A549 (cell line): ENCODE results near the gene ERN1. TPM values are rescaled to one million over a fixed set of nuclear protein-coding genes. Genes with fewer than 3 reads are reported as not detected.

ENCODE experiments used
- ATAC-seq, 2 experiments: fragments of 200-7000 bp in 1 of 2; fragments of >200 bp in 1 of 2; cut with Nextera tagmentation in 1 of 2; cut with Tn5 transposase in 1 of 2; 3 replicates each; pipeline versions ENCODE4 v1.8.0 to v1.9.1; 2018 to 2020; ENCODE audit warnings: mild to moderate bottlenecking in 1 of 2, moderate library complexity in 1 of 2
- CTCF ChIA-PET: fragments of 300-600 bp; sonication (Branson Sonifier 250); formaldehyde crosslinking; extraction: SDS; loops from one replicate; lab custom pipeline; 2021; ENCODE audit warnings: antibody characterized with exemption, inconsistent platforms; lab: Yijun Ruan, JAX
- POLR2A ChIA-PET: fragments of 350-600 bp; formaldehyde crosslinking; extraction: SDS; loops from one replicate; lab custom pipeline; 2021; ENCODE audit warnings: antibody characterized with exemption, inconsistent platforms; lab: Yijun Ruan, JAX
- DNase-seq, 2 experiments: peaks; one replicate each; pipeline versions ENCODE4 v3.0.0 to v3.0.0-alpha.2; 2011 to 2016; ENCODE audit warnings: low read depth in 1 of 2, low spot score in 1 of 2
- FAIRE-seq: peaks from 2 replicates; lab custom pipeline; 2011; peaks lifted over from hg19 to GRCh38; lab: Jason Lieb, UNC
- H3K27ac ChIP-seq, 2 experiments: fragments of >200 bp; sonication (Bioruptor Twin); formaldehyde crosslinking; 3 replicates each; pipeline ENCODE4 v1.5.1; 2016 to 2017
- H3K4me1 ChIP-seq: fragments of >200 bp; sonication (Bioruptor Twin); formaldehyde crosslinking; 3 replicates; pipeline ENCODE4 v1.6.1; 2016
- H3K4me2 ChIP-seq: fragments of >200 bp; sonication (Bioruptor Twin); formaldehyde crosslinking; 3 replicates; pipeline ENCODE4 v1.6.1; 2016
- H3K4me3 ChIP-seq: fragments of >200 bp; sonication (Bioruptor Twin); formaldehyde crosslinking; 3 replicates; pipeline ENCODE4 v1.5.1; 2016
- H3K9me3 ChIP-seq: fragments of >200 bp; sonication (Bioruptor Twin); formaldehyde crosslinking; 3 replicates; pipeline ENCODE4 v1.6.1; 2016
- ATOH8 ChIP-seq: fragments of 250-450 bp; sonication (Bioruptor Pico); IDR thresholded peaks from 2 replicates; pipeline ENCODE4 v1.5.0; 2020; ENCODE audit warnings: low read depth, mild to moderate bottlenecking, moderate library complexity
- CBX2 ChIP-seq: fragments of 200-600 bp; sonication (generic); IDR thresholded peaks from 2 replicates; pipeline ENCODE4 v1.6.1; 2016; ENCODE audit warnings: low read depth, mild to moderate bottlenecking, borderline replicate concordance
- CBX8 ChIP-seq: fragments of 200-600 bp; sonication (generic); IDR thresholded peaks from 2 replicates; pipeline ENCODE4 v1.6.1; 2016
- CEBPB ChIP-seq, 2 experiments: fragments of >200 bp in 1 of 2; sonication (Bioruptor Twin) in 1 of 2; formaldehyde crosslinking in 1 of 2; IDR thresholded peaks; 2 replicates each; pipeline ENCODE4 v1.6.1; 2012 to 2016
- CHD4 ChIP-seq: fragments of 200-600 bp; sonication (generic); IDR thresholded peaks from 2 replicates; pipeline ENCODE4 v1.6.1; 2016; ENCODE audit warnings: antibody characterized with exemption, mild to moderate bottlenecking, borderline replicate concordance
- E2F6 ChIP-seq: IDR thresholded peaks from 2 replicates; pipeline ENCODE4 v1.6.1; 2012; ENCODE audit warnings: low read depth, borderline replicate concordance
- ELK1 ChIP-seq: fragments of 150-350 bp; IDR thresholded peaks from 2 replicates; pipeline ENCODE4 v1.6.1; 2014; ENCODE audit warnings: low read depth, mild to moderate bottlenecking, low read length
- EP300 ChIP-seq, 2 experiments: fragments of >200 bp; sonication (Bioruptor Twin); formaldehyde crosslinking; IDR thresholded peaks; 2 replicates in 1 of 2; 3 replicates in 1 of 2; pipeline ENCODE4 v1.6.1; 2016 to 2017
- FOSL2 ChIP-seq, 2 experiments: fragments of 450-650 bp in 1 of 2; fragments of >200 bp in 1 of 2; sonication (Bioruptor Twin) in 1 of 2; formaldehyde crosslinking; IDR thresholded peaks; 2 replicates each; pipeline versions ENCODE4 v1.5.0 to v1.6.1; 2016 to 2020; ENCODE audit warnings: mild to moderate bottlenecking in 1 of 2, moderate library complexity in 1 of 2
- GATA3 ChIP-seq: IDR thresholded peaks from 2 replicates; pipeline ENCODE4 v1.6.1; 2012; ENCODE audit warnings: borderline replicate concordance
- HDAC2 ChIP-seq: fragments of 200-600 bp; sonication (generic); IDR thresholded peaks from 2 replicates; pipeline ENCODE4 v1.6.1; 2016
- HES2 ChIP-seq: fragments of >200 bp; sonication (Bioruptor Twin); formaldehyde crosslinking; IDR thresholded peaks from 2 replicates; pipeline ENCODE4 v1.6.1; 2016
- HMGXB4 ChIP-seq: fragments of 250-450 bp; sonication (Bioruptor Pico); IDR thresholded peaks from 2 replicates; pipeline ENCODE4 v1.5.0; 2021; ENCODE audit warnings: mild to moderate bottlenecking, moderate library complexity, borderline replicate concordance
- HOXB5 ChIP-seq: fragments of 250-450 bp; sonication (Bioruptor Pico); IDR thresholded peaks from 2 replicates; pipeline ENCODE4 v1.5.0; 2020; ENCODE audit warnings: mild to moderate bottlenecking, moderate library complexity
- JUN ChIP-seq, 2 experiments: fragments of >200 bp; sonication (Bioruptor Twin); formaldehyde crosslinking; IDR thresholded peaks; 2 replicates in 1 of 2; 3 replicates in 1 of 2; pipeline ENCODE4 v1.6.1; 2016 to 2017
- JUNB ChIP-seq: fragments of >200 bp; sonication (Bioruptor Twin); formaldehyde crosslinking; IDR thresholded peaks from 2 replicates; pipeline ENCODE4 v1.6.1; 2016
- MAX ChIP-seq: IDR thresholded peaks from 2 replicates; pipeline ENCODE4 v1.6.1; 2012
- MAZ ChIP-seq: fragments of 150-350 bp; IDR thresholded peaks from 2 replicates; pipeline ENCODE4 v1.6.1; 2014; ENCODE audit warnings: antibody characterized with exemption, low read depth, low read length, borderline replicate concordance
- NFE2L2 ChIP-seq: fragments of 150-350 bp; conservative IDR thresholded peaks from 2 replicates; pipeline ENCODE4 v1.6.1; 2014; ENCODE audit warnings: low read length
- NPAS2 ChIP-seq: fragments of 250-450 bp; sonication (Bioruptor Pico); IDR thresholded peaks from 2 replicates; pipeline ENCODE4 v1.8.0; 2022; ENCODE audit warnings: mild to moderate bottlenecking, moderate library complexity, borderline replicate concordance
- POLR2A ChIP-seq: IDR thresholded peaks from 2 replicates; pipeline ENCODE4 v1.6.1; 2012; ENCODE audit warnings: mild to moderate bottlenecking, low read length
- POLR2AphosphoS2 ChIP-seq: conservative IDR thresholded peaks from 2 replicates; pipeline ENCODE4 v1.6.1; 2012; ENCODE audit warnings: low read length, improper control_type of control experiment, inconsistent platforms
- SREBF2 ChIP-seq: fragments of 450-650 bp; IDR thresholded peaks from 2 replicates; pipeline ENCODE4 v1.6.1; 2014; ENCODE audit warnings: mild to moderate bottlenecking, moderate library complexity
- TFCP2L1 ChIP-seq: fragments of 250-450 bp; sonication (Bioruptor Pico); IDR thresholded peaks from 2 replicates; pipeline ENCODE4 v1.5.0; 2021; ENCODE audit warnings: mild to moderate bottlenecking
- TP53 ChIP-seq: fragments of 250-450 bp; sonication (Bioruptor Pico); IDR thresholded peaks from 2 replicates; pipeline ENCODE4 v1.5.0; 2021; ENCODE audit warnings: mild to moderate bottlenecking, moderate library complexity
- ZNF302 ChIP-seq: fragments of 250-450 bp; sonication (Bioruptor Pico); IDR thresholded peaks from 2 replicates; pipeline ENCODE4 v1.9.0; 2021; ENCODE audit warnings: inconsistent platforms, mild to moderate bottlenecking, moderate library complexity
- ZSCAN20 ChIP-seq: fragments of 250-450 bp; sonication (Bioruptor Pico); IDR thresholded peaks from 2 replicates; pipeline ENCODE4 v1.8.0; 2022; ENCODE audit warnings: mild to moderate bottlenecking, moderate library complexity
- WGBS: methylation state at CpG from one replicate; pipeline ENCODE4 v1.1.6; 2017; ENCODE audit errors: missing lambda C conversion rate; 5-methylcytosine and 5-hydroxymethylcytosine counted together
- polyA plus RNA-seq, 4 experiments: library from polyadenylated mRNA; depleted of rRNA in 3 of 4; stranded (reverse); fragments of >200 nt; fragmentation: RNase III in 1 of 4; extraction: RNeasy Plus Mini Kit Qiagen cat#74134 plus additional on column Dnase treatment in 1 of 4; gene quantifications; 2 replicates in 3 of 4; 3 replicates in 1 of 4; pipeline ENCODE4 v1.2.3, GENCODE V29; 2011 to 2017

ERN1 gene
- polyA plus RNA-seq, 2 of the 4 experiments (the other 2 are of a cell fraction): 4.1 to 19.8 TPM

GRCh38 chr17:64117981-64118979, 11.7 kb downstream of the ERN1 start:
- POLR2A ChIA-PET: interaction anchor here (1.4 to 1.7 kb wide), 2 partner anchors 11 to 28 kb away, joined by 3 to 6 read pairs; no protein-coding TSS in a partner anchor
- FAIRE-seq (no peak), ATAC-seq (no peak), DNase-seq (no peak)
- CTCF ChIA-PET: interaction anchor here (0.7 to 29.0 kb wide), 9 partner anchors 13 to 208 kb away, joined by 3 to 863 read pairs (median 3); partner anchors contain the start of gene CSHL1
- no peak overlapping the region for H3K4me3 ChIP-seq
- no peaks in the 10 kb centered on the region for H3K9me3 ChIP-seq
- TF ChIP-seq TP53 (CRISPR knock-in tag) (no peak), CEBPB (IDR thresholded peaks at IDR 0.05) (no peak), NFE2L2 (no peak), POLR2A (no peak), TFCP2L1 (no peak), E2F6 (no peak), POLR2AphosphoS2 (no peak), CBX8 (no peak), MAX (no peak), HES2 (no peak), HMGXB4 (CRISPR knock-in tag) (no peak), HOXB5 (CRISPR knock-in tag) (no peak), NPAS2 (CRISPR knock-in tag) (no peak), CHD4 (no peak), FOSL2 (IDR thresholded peaks at IDR 0.05) (no peak), FOSL2 (CRISPR knock-in tag; IDR thresholded peaks at IDR 0.05) (no peak), ZSCAN20 (CRISPR knock-in tag) (no peak), ZNF302 (CRISPR knock-in tag) (no peak), ATOH8 (CRISPR knock-in tag) (no peak), SREBF2 (no peak), HDAC2 (no peak)
- H3K4me2 ChIP-seq: 0 out of 3 replicates have a peak overlapping the region, but pooled peaks have one; percentile 4
- H3K27ac ChIP-seq: no peak overlapping the region
- WGBS: 89% methylated on average over 10 of the region's 10 CpGs
- H3K4me1 ChIP-seq: peaks cover 57% of the 10 kb centered on the region

- H3K4me2 ChIP-seq: peak overlapping the region; percentile 32
- POLR2A ChIA-PET: interaction anchor here (0.6 to 1.2 kb wide), 4 partner anchors 14 to 188 kb away, joined by 3 to 7 read pairs (median 5); partner anchors contain the start of gene ERN1
Observed at GRCh38 chr17:64115822-64116534, 14.0 kb downstream of the ERN1 start.

More at GRCh38 chr17:64115822-64116534, 14.0 kb downstream of the ERN1 start:
- no peak overlapping the region for H3K4me3 ChIP-seq
- TF ChIP-seq EP300 (IDR thresholded peaks at IDR 0.05): peak; percentile 27 to 31; a peak in 2 of 5 replicates
- no peak for TF ChIP-seq CBX2
- TF ChIP-seq ELK1: no peak
- peak; percentile 88 for TF ChIP-seq JUNB
- peak; percentile 43; the same call in 1 of the 2 replicates for TF ChIP-seq GATA3
- TF ChIP-seq FOSL2 (IDR thresholded peaks at IDR 0.05): peak; percentile 84
- peak; percentile 90 for TF ChIP-seq FOSL2 (CRISPR knock-in tag; IDR thresholded peaks at IDR 0.05)
- TF ChIP-seq ZSCAN20 (CRISPR knock-in tag): no peak
- TF ChIP-seq JUN (IDR thresholded peaks at IDR 0.05): peak; percentile 27 to 40; a peak in 1 of 5 replicates
- TF ChIP-seq POLR2A: no peak
- TF ChIP-seq CEBPB (IDR thresholded peaks at IDR 0.05): peak; percentile 92 to 97
- no peak for TF ChIP-seq MAZ
- no peak for TF ChIP-seq ATOH8 (CRISPR knock-in tag)
- no peak for TF ChIP-seq HDAC2
- TF ChIP-seq HES2: peak; percentile 87
- CTCF ChIA-PET: interaction anchor here (0.7 to 29.0 kb wide), 5 partner anchors 18 to 85 kb away, joined by 3 to 863 read pairs (median 10); no protein-coding TSS in a partner anchor
- WGBS: 63% methylated on average over 7 of the region's 7 CpGs
- H3K9me3 ChIP-seq: no peaks in the 10 kb centered on the region
- H3K4me1 ChIP-seq: peaks cover 48% of the 10 kb centered on the region
- DNase-seq (peak; percentile 30 to 34), ATAC-seq (peak; percentile 53 to 69; a peak in 5 of 6 replicates), FAIRE-seq (no peak)
- H3K27ac ChIP-seq: peak overlapping the region; percentile 19 to 47; a peak in 4 of 6 replicates
